ENCODE results near the gene CCDC32.

CCDC32 gene

DNA sequence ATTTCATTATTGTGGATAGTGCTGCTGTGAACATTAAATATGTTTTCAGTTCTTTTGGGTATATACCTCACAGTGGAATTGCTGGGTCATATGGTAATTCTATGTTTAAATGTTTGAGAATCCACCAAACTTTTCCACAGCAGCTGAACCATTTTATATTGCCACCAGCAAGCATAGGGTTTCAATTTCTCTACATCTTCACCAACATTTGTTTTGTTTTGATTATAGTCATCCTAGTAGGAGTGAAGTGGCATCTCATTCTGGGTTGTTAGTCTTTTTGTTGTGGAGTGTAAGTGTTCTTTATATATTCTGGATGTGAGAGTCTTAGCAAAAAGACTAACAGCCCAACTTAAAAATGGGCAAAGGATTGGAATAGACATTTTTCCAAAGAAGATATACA lies 10.3 kb upstream of the CCDC32 start:
- in situ Hi-C loops (cut with HindIII; ENCODE audit: low pct_ligation_motif_present, low pct_unique_long_range_greater_than_20kb, low sequenced_read_pairs), result no loop called here
- DNase-seq, result no peak

DNA sequence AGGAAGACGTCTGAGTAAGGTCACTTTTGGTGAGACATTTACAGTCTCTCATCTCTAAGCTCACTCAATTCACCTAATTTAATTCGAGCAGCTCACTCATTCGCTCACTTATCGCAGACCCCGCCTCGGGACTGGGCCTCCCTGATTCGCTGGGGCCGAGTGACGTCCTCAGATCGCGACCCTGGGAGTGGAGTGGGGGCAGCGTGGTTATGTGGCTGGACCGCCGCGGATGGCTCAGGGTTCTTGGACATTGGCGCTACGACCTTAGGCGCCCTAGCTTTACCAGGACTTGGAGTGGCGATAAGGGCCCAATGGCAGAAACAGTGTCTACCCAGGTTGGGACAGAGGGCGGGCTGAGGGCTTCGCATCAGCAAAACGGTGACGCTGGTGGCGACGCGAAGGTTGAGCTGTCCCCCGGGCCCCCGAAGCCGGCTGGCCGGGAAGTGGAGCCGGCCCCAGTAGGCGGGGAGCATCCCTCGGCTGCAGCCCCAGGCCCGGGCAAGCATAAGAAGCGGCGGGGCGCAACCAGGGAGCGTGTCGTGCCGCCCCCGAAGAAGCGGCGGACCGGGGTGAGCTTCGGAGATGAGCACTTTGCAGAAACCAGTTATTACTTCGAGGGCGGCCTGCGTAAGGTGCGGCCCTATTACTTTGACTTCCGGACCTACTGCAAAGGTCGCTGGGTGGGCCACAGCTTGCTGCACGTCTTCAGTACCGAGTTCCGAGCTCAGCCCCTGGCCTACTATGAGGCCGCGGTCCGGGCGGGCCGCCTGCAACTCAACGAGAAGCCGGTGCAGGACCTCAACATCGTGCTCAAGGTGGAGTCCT lies 4.5 kb upstream of the CCDC32 start, which contains the start of gene RPUSD2:
Gene RPUSD2, plus strand, starts transcription at position 171 of the 825 bp plus-strand sequence. Its CDS starts 39 bp downstream, at position 210.
- DNase-seq, result peak; percentile 88
- in situ Hi-C loops (cut with HindIII; ENCODE audit: low pct_ligation_motif_present, low pct_unique_long_range_greater_than_20kb, low sequenced_read_pairs), result no loop called here

- in situ Hi-C loops (cut with HindIII; ENCODE audit: low pct_ligation_motif_present, low pct_unique_long_range_greater_than_20kb, low sequenced_read_pairs), result no loop called here
- peak; percentile 26 for DNase-seq
These were observed 2.3 kb upstream of the CCDC32 start for GRCh38 chr15:40567111-40567510.

- in situ Hi-C loops (cut with HindIII; ENCODE audit: low pct_ligation_motif_present, low pct_unique_long_range_greater_than_20kb, low sequenced_read_pairs), result no loop called here
- no peak for DNase-seq
These were observed 744 bp upstream of the CCDC32 start for GRCh38 chr15:40565333-40566238.

DNA sequence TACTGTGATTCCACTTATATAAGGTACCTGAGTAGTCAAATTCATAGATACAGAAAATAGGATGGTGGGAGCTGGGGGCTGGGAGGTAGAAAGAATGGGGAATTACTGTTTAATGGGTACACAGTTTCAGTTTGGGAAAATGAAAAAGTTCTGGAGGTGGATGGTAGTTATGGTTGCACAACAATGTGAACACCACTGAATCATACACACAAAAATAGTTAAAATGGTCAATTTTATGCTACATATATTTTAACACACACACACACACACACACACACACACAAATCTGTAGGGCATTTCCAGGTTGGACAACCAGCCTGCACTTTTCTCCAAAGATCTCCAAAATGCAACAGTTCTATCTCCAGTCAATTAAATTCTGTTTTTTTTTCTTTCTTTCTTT lies 1.4 kb downstream of the CCDC32 start:
- in situ Hi-C loops (cut with HindIII; ENCODE audit: low pct_ligation_motif_present, low pct_unique_long_range_greater_than_20kb, low sequenced_read_pairs), result no loop called here
- no peak for DNase-seq

DNA sequence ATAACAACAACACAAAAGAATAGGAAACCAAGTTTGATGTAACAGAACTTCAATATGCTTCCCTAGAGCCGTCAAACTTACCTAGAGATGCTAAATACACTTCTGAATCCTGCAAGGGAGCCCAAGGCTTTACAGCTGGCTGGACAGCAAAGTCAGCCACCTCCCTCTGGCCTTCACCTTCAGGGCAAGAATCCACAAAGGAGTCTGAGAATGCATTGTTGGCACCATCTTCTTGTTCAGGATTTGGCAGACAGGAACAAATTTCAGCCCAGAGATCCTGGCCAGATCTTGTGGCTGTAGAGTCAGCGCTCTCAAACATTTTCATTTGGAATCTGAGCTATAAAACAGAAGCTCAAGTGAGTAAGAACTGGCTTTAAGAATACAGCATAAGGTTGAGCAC lies 2.2 kb downstream of the CCDC32 start:
- in situ Hi-C loops (cut with HindIII; ENCODE audit: low pct_ligation_motif_present, low pct_unique_long_range_greater_than_20kb, low sequenced_read_pairs), result no loop called here
- DNase-seq, result no peak

- DNase-seq, result no peak
- in situ Hi-C loops (cut with HindIII; ENCODE audit: low pct_ligation_motif_present, low pct_unique_long_range_greater_than_20kb, low sequenced_read_pairs), result no loop called here
These were observed 5.7 kb downstream of the CCDC32 start for GRCh38 chr15:40558952-40559742.

DNA sequence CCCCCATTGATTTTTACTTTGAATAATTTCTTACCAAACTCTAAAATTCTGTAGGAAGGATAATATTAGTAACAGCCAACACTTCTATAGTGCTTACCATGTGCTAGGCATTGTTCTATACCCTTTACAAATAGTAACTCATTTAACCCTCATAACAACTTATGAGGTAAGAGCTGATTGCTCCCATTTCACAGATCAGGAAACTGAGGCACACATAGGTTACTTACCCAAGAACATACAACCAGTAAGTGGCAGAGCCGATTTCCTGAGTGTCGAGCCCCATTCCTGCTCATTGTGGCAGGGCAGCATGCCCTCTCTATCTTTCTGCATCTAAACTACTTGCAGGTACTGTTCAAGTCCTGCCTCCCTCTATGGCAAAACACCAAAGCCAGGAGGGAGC lies 9.0 kb downstream of the CCDC32 start:
- in situ Hi-C loops (cut with HindIII; ENCODE audit: low pct_ligation_motif_present, low pct_unique_long_range_greater_than_20kb, low sequenced_read_pairs), result no loop called here
- no peak for DNase-seq

- no peak for DNase-seq
- in situ Hi-C loops (cut with HindIII; ENCODE audit: low pct_ligation_motif_present, low pct_unique_long_range_greater_than_20kb, low sequenced_read_pairs), result no loop called here
These were observed 10.7 kb downstream of the CCDC32 start for GRCh38 chr15:40554161-40554525.

DNA sequence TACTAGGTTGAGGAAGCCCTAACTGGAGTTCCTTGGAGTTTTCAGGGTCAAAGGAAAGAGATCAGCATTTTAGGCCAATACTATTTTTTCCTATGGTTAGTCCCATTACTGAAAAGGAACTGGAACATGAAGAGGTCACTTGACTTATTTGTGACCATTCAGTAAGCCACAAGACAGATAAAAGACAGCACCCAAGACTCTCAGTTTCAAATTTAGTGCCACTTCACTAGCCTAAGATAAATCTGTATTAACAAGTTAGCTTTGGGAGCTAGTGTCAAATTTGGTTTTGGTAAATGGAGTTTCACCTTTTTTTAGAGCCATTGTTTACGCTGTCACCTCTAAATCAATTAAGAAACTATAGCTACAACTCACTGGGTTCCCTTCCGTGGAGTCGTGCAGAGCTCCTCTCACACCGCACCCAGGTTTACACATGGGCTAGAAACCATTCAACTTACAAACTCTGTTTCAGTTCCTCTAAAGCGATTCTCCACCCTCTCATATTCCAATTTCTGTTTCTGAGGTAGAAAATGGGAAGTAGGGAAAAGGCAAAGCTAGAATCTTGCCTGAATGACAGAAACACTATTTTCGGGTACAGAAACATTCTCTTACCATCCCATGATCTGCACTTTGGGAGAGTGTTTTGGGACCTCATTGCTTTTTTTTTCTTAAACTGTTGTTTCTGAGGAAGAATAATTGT lies 14.4 kb downstream of the CCDC32 start:
- DNase-seq, result no peak
- in situ Hi-C loops (cut with HindIII; ENCODE audit: low pct_ligation_motif_present, low pct_unique_long_range_greater_than_20kb, low sequenced_read_pairs), result no loop called here

GRCh38 chr15:40549894-40550293 lies 14.9 kb downstream of the CCDC32 start:
- in situ Hi-C loops (cut with HindIII; ENCODE audit: low pct_ligation_motif_present, low pct_unique_long_range_greater_than_20kb, low sequenced_read_pairs), result no loop called here

DNA sequence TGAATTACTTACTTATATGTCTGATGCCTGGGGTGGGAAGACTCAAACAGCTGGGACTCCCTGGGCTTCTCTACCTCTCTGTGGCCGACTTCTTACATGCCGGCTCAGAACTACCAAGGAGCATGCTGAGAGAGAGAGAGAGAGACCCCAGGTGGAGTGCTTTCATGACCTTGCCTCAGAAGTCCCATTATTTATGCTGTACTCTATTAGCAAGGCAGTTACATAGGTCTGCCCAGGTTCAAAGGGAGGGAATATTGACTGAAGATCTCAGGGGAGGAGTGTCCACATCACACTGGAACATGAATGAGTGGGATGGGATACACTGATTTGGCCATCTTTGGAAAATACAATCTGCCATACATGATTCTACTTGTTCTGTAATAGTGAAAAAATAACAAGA lies 16.2 kb downstream of the CCDC32 start:
- no peak for DNase-seq
- in situ Hi-C loops (cut with HindIII; ENCODE audit: low pct_ligation_motif_present, low pct_unique_long_range_greater_than_20kb, low sequenced_read_pairs), result no loop called here

More at GRCh38 chr15:40549894-40550293, 14.9 kb downstream of the CCDC32 start:
- no peak for DNase-seq

DNA sequence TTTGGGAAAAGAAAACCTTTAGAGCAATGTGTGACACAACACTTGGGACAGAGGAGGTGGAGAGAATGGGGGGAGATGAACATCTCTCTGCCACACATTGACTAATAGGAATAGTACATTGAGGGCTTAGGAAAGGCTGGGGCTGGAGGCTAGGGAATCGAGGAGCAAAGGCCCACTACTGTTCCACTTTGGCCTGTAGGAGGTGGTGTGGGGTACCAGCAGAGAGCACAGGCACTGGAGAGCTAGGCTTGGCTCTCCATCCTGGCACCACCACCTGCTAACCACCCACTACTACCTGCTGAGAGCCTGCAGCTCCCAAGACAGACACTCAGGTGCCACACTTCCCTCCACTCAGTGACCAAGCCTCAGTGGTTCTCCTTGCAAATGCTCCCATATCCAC lies 19.4 kb downstream of the CCDC32 start:
- DNase-seq, result no peak
- in situ Hi-C loops (cut with HindIII; ENCODE audit: low pct_ligation_motif_present, low pct_unique_long_range_greater_than_20kb, low sequenced_read_pairs), result no loop called here

- no peak for DNase-seq
- in situ Hi-C loops (cut with HindIII; ENCODE audit: low pct_ligation_motif_present, low pct_unique_long_range_greater_than_20kb, low sequenced_read_pairs), result no loop called here
These were observed 21.1 kb downstream of the CCDC32 start for GRCh38 chr15:40543631-40544294.

GRCh38 chr15:40543082-40543481 lies 21.8 kb downstream of the CCDC32 start:
- in situ Hi-C loops (cut with HindIII; ENCODE audit: low pct_ligation_motif_present, low pct_unique_long_range_greater_than_20kb, low sequenced_read_pairs), result no loop called here

GRCh38 chr15:40538976-40539375 lies 25.9 kb downstream of the CCDC32 start:
- DNase-seq, result no peak
- in situ Hi-C loops (cut with HindIII; ENCODE audit: low pct_ligation_motif_present, low pct_unique_long_range_greater_than_20kb, low sequenced_read_pairs), result no loop called here

More at GRCh38 chr15:40543082-40543481, 21.8 kb downstream of the CCDC32 start:
- DNase-seq, result no peak

DNA sequence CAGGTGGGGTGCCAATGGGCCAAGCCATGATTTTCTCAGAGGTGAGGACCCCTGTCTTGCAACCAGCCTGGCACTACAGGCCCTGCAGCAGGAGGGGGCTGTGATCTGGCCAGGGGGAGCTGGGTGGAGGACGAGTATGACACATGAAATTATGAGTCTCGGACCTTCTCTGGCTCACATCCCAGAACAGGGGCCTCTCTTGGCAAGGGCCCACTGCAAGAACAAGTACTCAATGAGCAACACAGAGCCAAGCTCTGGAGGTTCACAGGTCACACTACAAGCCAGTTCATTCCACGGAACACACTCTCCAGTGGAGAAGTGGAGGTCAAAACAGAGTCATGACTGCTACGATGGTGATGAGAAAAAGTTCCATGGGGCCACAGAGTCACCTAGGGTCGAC lies 28.3 kb downstream of the CCDC32 start:
- in situ Hi-C loops (cut with HindIII; ENCODE audit: low pct_ligation_motif_present, low pct_unique_long_range_greater_than_20kb, low sequenced_read_pairs), result no loop called here
- no peak for DNase-seq

- in situ Hi-C loops (cut with HindIII; ENCODE audit: low pct_ligation_motif_present, low pct_unique_long_range_greater_than_20kb, low sequenced_read_pairs), result no loop called here
- no peak for DNase-seq
These were observed 30.5 kb downstream of the CCDC32 start for GRCh38 chr15:40534371-40534770.

Measured in ACHN (cell line).